Measurements from ENCODE around the gene PDE10A.

The PDE10A gene

GRCh38 chr6:165383323-165383722 lies 279.7 kb downstream of the PDE10A start:
- Histone ChIP-seq H3K4me1 (ENCODE audit: control insufficient read depth in 2 of 2, insufficient read depth in 2 of 2, low read length in 2 of 2) (no peaks in the 10 kb centered on the region), H3K4me3 (ENCODE audit: low read length in 2 of 2) (no peak overlapping the region), H3K9ac (ENCODE audit: low read depth in 1 of 2, low read length in 2 of 2) (no peak overlapping the region), H3K36me3 (ENCODE audit: control insufficient read depth in 2 of 2, insufficient read depth in 2 of 2, low read length in 2 of 2) (no peaks in the 10 kb centered on the region), H3K27me3 (ENCODE audit: control insufficient read depth in 2 of 2, insufficient read depth in 2 of 2, low read length in 2 of 2) (no peaks in the 10 kb centered on the region), H3K9me3 (ENCODE audit: control insufficient read depth in 2 of 2, low read length in 2 of 2) (no peaks in the 10 kb centered on the region), H3K27ac (ENCODE audit: low read depth in 2 of 2, low read length in 2 of 2) (no peak overlapping the region)

- H3K9me3 ChIP-seq (ENCODE audit: control insufficient read depth in 2 of 2, low read length in 2 of 2): no peaks in the 10 kb centered on the region
Observed at GRCh38 chr6:165376100-165376499, 286.9 kb downstream of the PDE10A start.

GRCh38 chr6:165365371-165365770 lies 297.7 kb downstream of the PDE10A start:
- H3K4me3 ChIP-seq (ENCODE audit: low read length in 2 of 2): no peak overlapping the region
- peaks cover 0 to under 1% of the 10 kb centered on the region in 2 donors for H3K9me3 ChIP-seq (ENCODE audit: control insufficient read depth in 2 of 2, low read length in 2 of 2)
- no peaks in the 10 kb centered on the region for H3K36me3 ChIP-seq (ENCODE audit: control insufficient read depth in 2 of 2, insufficient read depth in 2 of 2, low read length in 2 of 2)
- no peaks in the 10 kb centered on the region for H3K27me3 ChIP-seq (ENCODE audit: control insufficient read depth in 2 of 2, insufficient read depth in 2 of 2, low read length in 2 of 2)
- no peaks in the 10 kb centered on the region for H3K4me1 ChIP-seq (ENCODE audit: control insufficient read depth in 2 of 2, insufficient read depth in 2 of 2, low read length in 2 of 2)
- H3K27ac ChIP-seq (ENCODE audit: low read depth in 2 of 2, low read length in 2 of 2): no peak overlapping the region
- no peak overlapping the region for H3K9ac ChIP-seq (ENCODE audit: low read depth in 1 of 2, low read length in 2 of 2)

More at GRCh38 chr6:165376100-165376499, 286.9 kb downstream of the PDE10A start:
- Histone ChIP-seq H3K4me1 (ENCODE audit: control insufficient read depth in 2 of 2, insufficient read depth in 2 of 2, low read length in 2 of 2) (no peaks in the 10 kb centered on the region), H3K4me3 (ENCODE audit: low read length in 2 of 2) (no peak overlapping the region), H3K36me3 (ENCODE audit: control insufficient read depth in 2 of 2, insufficient read depth in 2 of 2, low read length in 2 of 2) (no peaks in the 10 kb centered on the region), H3K27ac (ENCODE audit: low read depth in 2 of 2, low read length in 2 of 2) (no peak overlapping the region), H3K27me3 (ENCODE audit: control insufficient read depth in 2 of 2, insufficient read depth in 2 of 2, low read length in 2 of 2) (no peaks in the 10 kb centered on the region), H3K9ac (ENCODE audit: low read depth in 1 of 2, low read length in 2 of 2) (no peak overlapping the region)

GRCh38 chr6:165345700-165346099 lies 317.3 kb downstream of the PDE10A start:
- no peaks in the 10 kb centered on the region for H3K4me1 ChIP-seq (ENCODE audit: control insufficient read depth in 2 of 2, insufficient read depth in 2 of 2, low read length in 2 of 2)
- no peaks in the 10 kb centered on the region for H3K9me3 ChIP-seq (ENCODE audit: control insufficient read depth in 2 of 2, low read length in 2 of 2)
- no peaks in the 10 kb centered on the region for H3K27me3 ChIP-seq (ENCODE audit: control insufficient read depth in 2 of 2, insufficient read depth in 2 of 2, low read length in 2 of 2)
- H3K9ac ChIP-seq (ENCODE audit: low read depth in 1 of 2, low read length in 2 of 2): no peak overlapping the region
- no peak overlapping the region for H3K27ac ChIP-seq (ENCODE audit: low read depth in 2 of 2, low read length in 2 of 2)
- no peak overlapping the region for H3K4me3 ChIP-seq (ENCODE audit: low read length in 2 of 2)
- no peaks in the 10 kb centered on the region for H3K36me3 ChIP-seq (ENCODE audit: control insufficient read depth in 2 of 2, insufficient read depth in 2 of 2, low read length in 2 of 2)

- no peak overlapping the region for H3K9ac ChIP-seq (ENCODE audit: low read depth in 1 of 2, low read length in 2 of 2)
- H3K4me3 ChIP-seq (ENCODE audit: low read length in 2 of 2): no peak overlapping the region
- H3K27me3 ChIP-seq (ENCODE audit: control insufficient read depth in 2 of 2, insufficient read depth in 2 of 2, low read length in 2 of 2): no peaks in the 10 kb centered on the region
- H3K36me3 ChIP-seq (ENCODE audit: control insufficient read depth in 2 of 2, insufficient read depth in 2 of 2, low read length in 2 of 2): no peaks in the 10 kb centered on the region
- H3K9me3 ChIP-seq (ENCODE audit: control insufficient read depth in 2 of 2, low read length in 2 of 2): peaks cover 0 to 3% of the 10 kb centered on the region in 2 donors
- H3K27ac ChIP-seq (ENCODE audit: low read depth in 2 of 2, low read length in 2 of 2): no peak overlapping the region
- H3K4me1 ChIP-seq (ENCODE audit: control insufficient read depth in 2 of 2, insufficient read depth in 2 of 2, low read length in 2 of 2): no peaks in the 10 kb centered on the region
Observed at GRCh38 chr6:165340532-165340931, 322.5 kb downstream of the PDE10A start.

GRCh38 chr6:165325609-165326008 lies 337.4 kb downstream of the PDE10A start:
- Histone ChIP-seq H3K9me3 (ENCODE audit: control insufficient read depth in 2 of 2, low read length in 2 of 2) (peaks cover 0 to 2% of the 10 kb centered on the region in 2 donors), H3K9ac (ENCODE audit: low read depth in 1 of 2, low read length in 2 of 2) (no peak overlapping the region), H3K4me1 (ENCODE audit: control insufficient read depth in 2 of 2, insufficient read depth in 2 of 2, low read length in 2 of 2) (no peaks in the 10 kb centered on the region), H3K27ac (ENCODE audit: low read depth in 2 of 2, low read length in 2 of 2) (no peak overlapping the region), H3K4me3 (ENCODE audit: low read length in 2 of 2) (no peak overlapping the region), H3K36me3 (ENCODE audit: control insufficient read depth in 2 of 2, insufficient read depth in 2 of 2, low read length in 2 of 2) (no peaks in the 10 kb centered on the region), H3K27me3 (ENCODE audit: control insufficient read depth in 2 of 2, insufficient read depth in 2 of 2, low read length in 2 of 2) (no peaks in the 10 kb centered on the region)

GRCh38 chr6:165321555-165322145 lies 341.4 kb downstream of the PDE10A start:
- Histone ChIP-seq H3K9ac (ENCODE audit: low read depth in 1 of 2, low read length in 2 of 2) (no peak overlapping the region), H3K4me1 (ENCODE audit: control insufficient read depth in 2 of 2, insufficient read depth in 2 of 2, low read length in 2 of 2) (no peaks in the 10 kb centered on the region), H3K36me3 (ENCODE audit: control insufficient read depth in 2 of 2, insufficient read depth in 2 of 2, low read length in 2 of 2) (no peaks in the 10 kb centered on the region), H3K27ac (ENCODE audit: low read depth in 2 of 2, low read length in 2 of 2) (no peak overlapping the region), H3K27me3 (ENCODE audit: control insufficient read depth in 2 of 2, insufficient read depth in 2 of 2, low read length in 2 of 2) (no peaks in the 10 kb centered on the region), H3K9me3 (ENCODE audit: control insufficient read depth in 2 of 2, low read length in 2 of 2) (no peaks in the 10 kb centered on the region), H3K4me3 (ENCODE audit: low read length in 2 of 2) (no peak overlapping the region)

GRCh38 chr6:165321150-165321549 lies 341.9 kb downstream of the PDE10A start:
- H3K9me3 ChIP-seq (ENCODE audit: control insufficient read depth in 2 of 2, low read length in 2 of 2): no peaks in the 10 kb centered on the region
- H3K9ac ChIP-seq (ENCODE audit: low read depth in 1 of 2, low read length in 2 of 2): no peak overlapping the region
- H3K36me3 ChIP-seq (ENCODE audit: control insufficient read depth in 2 of 2, insufficient read depth in 2 of 2, low read length in 2 of 2): no peaks in the 10 kb centered on the region
- H3K27ac ChIP-seq (ENCODE audit: low read depth in 2 of 2, low read length in 2 of 2): no peak overlapping the region
- H3K27me3 ChIP-seq (ENCODE audit: control insufficient read depth in 2 of 2, insufficient read depth in 2 of 2, low read length in 2 of 2): no peaks in the 10 kb centered on the region
- H3K4me1 ChIP-seq (ENCODE audit: control insufficient read depth in 2 of 2, insufficient read depth in 2 of 2, low read length in 2 of 2): no peaks in the 10 kb centered on the region
- H3K4me3 ChIP-seq (ENCODE audit: low read length in 2 of 2): no peak overlapping the region

- no peak overlapping the region for H3K27ac ChIP-seq (ENCODE audit: low read depth in 2 of 2, low read length in 2 of 2)
- H3K27me3 ChIP-seq (ENCODE audit: control insufficient read depth in 2 of 2, insufficient read depth in 2 of 2, low read length in 2 of 2): no peaks in the 10 kb centered on the region
- H3K4me1 ChIP-seq (ENCODE audit: control insufficient read depth in 2 of 2, insufficient read depth in 2 of 2, low read length in 2 of 2): no peaks in the 10 kb centered on the region
- no peak overlapping the region for H3K4me3 ChIP-seq (ENCODE audit: low read length in 2 of 2)
- H3K9ac ChIP-seq (ENCODE audit: low read depth in 1 of 2, low read length in 2 of 2): no peak overlapping the region
- no peaks in the 10 kb centered on the region for H3K9me3 ChIP-seq (ENCODE audit: control insufficient read depth in 2 of 2, low read length in 2 of 2)
- H3K36me3 ChIP-seq (ENCODE audit: control insufficient read depth in 2 of 2, insufficient read depth in 2 of 2, low read length in 2 of 2): no peaks in the 10 kb centered on the region
Observed at GRCh38 chr6:165317723-165318122, 345.3 kb downstream of the PDE10A start.

- no peaks in the 10 kb centered on the region for H3K27me3 ChIP-seq (ENCODE audit: control insufficient read depth in 2 of 2, insufficient read depth in 2 of 2, low read length in 2 of 2)
- H3K9me3 ChIP-seq (ENCODE audit: control insufficient read depth in 2 of 2, low read length in 2 of 2): no peaks in the 10 kb centered on the region
- H3K9ac ChIP-seq (ENCODE audit: low read depth in 1 of 2, low read length in 2 of 2): no peak within 1 kb of the TSS
- H3K4me3 ChIP-seq (ENCODE audit: low read length in 2 of 2): peak within 1 kb of the TSS in 1 of 2 donors; percentile 52
- no peaks in the 10 kb centered on the region for H3K4me1 ChIP-seq (ENCODE audit: control insufficient read depth in 2 of 2, insufficient read depth in 2 of 2, low read length in 2 of 2)
- H3K36me3 ChIP-seq (ENCODE audit: control insufficient read depth in 2 of 2, insufficient read depth in 2 of 2, low read length in 2 of 2): no peaks in the 10 kb centered on the region
- H3K27ac ChIP-seq (ENCODE audit: low read depth in 2 of 2, low read length in 2 of 2): no peak within 1 kb of the TSS
Observed at GRCh38 chr6:165308926-165309731, 353.9 kb downstream of the PDE10A start, which contains the start of gene C6orf118. C6orf118 (minus strand) TSS chr6:165309605; CDS start chr6:165309586, 19 bp downstream.

All from mucosa of rectum (tissue), 2 donors.